H9 (cell line): ENCODE measurements around the gene ABCD1. TPM values are rescaled to one million over a fixed set of nuclear protein-coding genes. Genes with fewer than 3 reads are reported as not detected.
A peak's percentile ranks its signal among the peaks of the same experiment; 100 is the strongest.

Experiments used
- DNase-seq: peaks from one replicate; pipeline ENCODE4 v3.0.0-alpha.2; 2017
- H2AFZ ChIP-seq: one replicate; pipeline ENCODE4 v1.6.1; 2013; ENCODE audit warnings: mild to moderate bottlenecking, low read length, control low read depth, moderate library complexity
- H2AK5ac ChIP-seq: 2 replicates; pipeline ENCODE4 v1.6.1; 2013; ENCODE audit warnings: low read length, control low read depth, mixed read lengths; ENCODE audit not compliant: insufficient read length
- H2BK120ac ChIP-seq: one replicate; pipeline ENCODE4 v1.6.1; 2013; ENCODE audit warnings: low read depth, mild to moderate bottlenecking, low read length, control low read depth, inconsistent platforms; ENCODE audit not compliant: poor library complexity, severe bottlenecking
- H2BK12ac ChIP-seq: 2 replicates; pipeline ENCODE4 v1.6.1; 2013; ENCODE audit warnings: low read length, control low read depth, mixed read lengths, low read depth; ENCODE audit not compliant: insufficient read length
- H2BK15ac ChIP-seq: 2 replicates; pipeline ENCODE4 v1.6.1; 2013; ENCODE audit warnings: low read depth, low read length, control low read depth
- H2BK20ac ChIP-seq: one replicate; pipeline ENCODE4 v1.6.1; 2013; ENCODE audit warnings: low read depth, mild to moderate bottlenecking, low read length, control low read depth, inconsistent platforms; ENCODE audit not compliant: poor library complexity, severe bottlenecking
- H2BK5ac ChIP-seq: 2 replicates; pipeline ENCODE4 v1.6.1; 2013; ENCODE audit warnings: low read length, control low read depth, mixed read lengths; ENCODE audit not compliant: insufficient read length
- H3K14ac ChIP-seq: 2 replicates; pipeline ENCODE4 v1.6.1; 2013; ENCODE audit warnings: low read length, control low read depth; ENCODE audit not compliant: insufficient read depth
- H3K18ac ChIP-seq: 2 replicates; pipeline ENCODE4 v1.6.1; 2013; ENCODE audit warnings: low read depth, mild to moderate bottlenecking, mixed read lengths, low read length, control low read depth; ENCODE audit not compliant: insufficient read length
- H3K23ac ChIP-seq: 2 replicates; pipeline ENCODE4 v1.6.1; 2013; ENCODE audit warnings: low read length, control low read depth, mixed read lengths, low read depth; ENCODE audit not compliant: insufficient read length
- H3K23me2 ChIP-seq: 2 replicates; pipeline ENCODE4 v1.6.1; 2013; ENCODE audit warnings: low read depth, mild to moderate bottlenecking, mixed read lengths, low read length, control low read depth; ENCODE audit not compliant: insufficient read length, poor library complexity, severe bottlenecking
- H3K27ac ChIP-seq: 2 replicates; pipeline ENCODE4 v1.5.1; 2013; ENCODE audit warnings: low read length, control low read depth, mixed read lengths, low read depth; ENCODE audit not compliant: insufficient read length
- H3K27me3 ChIP-seq: 2 replicates; pipeline ENCODE4 v1.6.1; 2013; ENCODE audit warnings: low read length, control low read depth, inconsistent platforms; ENCODE audit not compliant: insufficient read depth
- H3K4ac ChIP-seq: 2 replicates; pipeline ENCODE4 v1.6.1; 2013; ENCODE audit warnings: low read depth, mild to moderate bottlenecking, control low read depth, inconsistent platforms, low read length, moderate library complexity
- H3K4me1 ChIP-seq: 2 replicates; pipeline ENCODE4 v1.6.1; 2013; ENCODE audit warnings: low read length, control low read depth, inconsistent platforms; ENCODE audit not compliant: insufficient read depth
- H3K4me2 ChIP-seq: 2 replicates; pipeline ENCODE4 v1.6.1; 2013; ENCODE audit warnings: low read length, control low read depth, mixed read lengths; ENCODE audit not compliant: insufficient read length, insufficient read depth
- H3K56ac ChIP-seq: 2 replicates; pipeline ENCODE4 v1.6.1; 2013; ENCODE audit warnings: low read depth, mild to moderate bottlenecking, mixed read lengths, low read length, control low read depth; ENCODE audit not compliant: insufficient read length
- H3K79me1 ChIP-seq: 2 replicates; pipeline ENCODE4 v1.6.1; 2013; ENCODE audit warnings: low read depth, mild to moderate bottlenecking, moderate library complexity, low read length, control low read depth, inconsistent platforms; ENCODE audit not compliant: insufficient read depth, poor library complexity, severe bottlenecking
- H3K79me2 ChIP-seq: 2 replicates; pipeline ENCODE4 v1.6.1; 2013; ENCODE audit warnings: low read length, control low read depth, inconsistent platforms; ENCODE audit not compliant: insufficient read depth
- H3K9ac ChIP-seq: 2 replicates; pipeline ENCODE4 v1.6.1; 2013; ENCODE audit warnings: low read length, control low read depth, mixed read lengths; ENCODE audit not compliant: insufficient read length; ENCODE audit errors: extremely low read depth
- H3K9me3 ChIP-seq: one replicate; pipeline ENCODE4 v1.6.1; 2013; ENCODE audit warnings: low read depth, low read length, inconsistent platforms; ENCODE audit not compliant: control insufficient read depth
- H3T11ph ChIP-seq: one replicate; pipeline ENCODE4 v1.6.1; 2013; ENCODE audit warnings: mild to moderate bottlenecking, low read length, control low read depth, inconsistent platforms
- H4K20me1 ChIP-seq: one replicate; pipeline ENCODE4 v1.6.1; 2013; ENCODE audit not compliant: control insufficient read depth, insufficient read length, insufficient read depth
- H4K5ac ChIP-seq: 2 replicates; pipeline ENCODE4 v1.6.1; 2013; ENCODE audit warnings: low read depth, mild to moderate bottlenecking, mixed read lengths, low read length, control low read depth; ENCODE audit not compliant: insufficient read length
- H4K8ac ChIP-seq: replicated peaks from 2 replicates; pipeline ENCODE4 v1.6.1; 2013; ENCODE audit warnings: low read length, control low read depth, mixed read lengths, low read depth; ENCODE audit not compliant: insufficient read length
- H4K91ac ChIP-seq: 2 replicates; pipeline ENCODE4 v1.6.1; 2013; ENCODE audit warnings: low read depth, mild to moderate bottlenecking, moderate library complexity, mixed read lengths, low read length, control low read depth; ENCODE audit not compliant: insufficient read length
- H3K27ac Mint-ChIP-seq, 3 experiments: 2 replicates in 2 of 3; 3 replicates in 1 of 3; pipeline ENCODE4 v1.8.0; 2020 to 2021; ENCODE audit warnings: mixed read lengths in 3 of 3, mild to moderate bottlenecking in 1 of 3, moderate library complexity in 1 of 3
- H3K27me3 Mint-ChIP-seq: 2 replicates; pipeline ENCODE4 v1.8.0; 2021; ENCODE audit warnings: low read depth, mild to moderate bottlenecking, moderate library complexity, mixed read lengths
- H3K36me3 Mint-ChIP-seq, 3 experiments: 2 replicates in 2 of 3; 3 replicates in 1 of 3; pipeline ENCODE4 v1.8.0; 2020 to 2021; ENCODE audit warnings: low read depth in 3 of 3, mixed read lengths in 3 of 3; ENCODE audit not compliant: insufficient read depth in 1 of 3
- H3K4me1 Mint-ChIP-seq, 2 experiments: 2 replicates each; pipeline ENCODE4 v1.8.0; 2020; ENCODE audit warnings: mixed read lengths in 2 of 2
- H3K4me3 Mint-ChIP-seq, 2 experiments: 2 replicates in 1 of 2; 3 replicates in 1 of 2; pipeline ENCODE4 v1.8.0; 2020 to 2021; ENCODE audit warnings: mild to moderate bottlenecking in 2 of 2, mixed read lengths in 2 of 2, moderate library complexity in 1 of 2
- H3K9me3 Mint-ChIP-seq, 2 experiments: 2 replicates in 1 of 2; 3 replicates in 1 of 2; pipeline ENCODE4 v1.8.0; 2020; ENCODE audit warnings: mild to moderate bottlenecking in 2 of 2, mixed read lengths in 2 of 2, moderate library complexity in 1 of 2
- CTCF ChIP-seq: fragments of 200-600 bp; sonication (generic); conservative IDR thresholded peaks from 3 replicates; pipeline ENCODE4 v1.8.0; 2021; ENCODE audit warnings: antibody characterized with exemption, mild to moderate bottlenecking
- WGBS: extraction: QIAGEN DNeasy Blood & Tissue Kit; methylation state at CpG from one replicate; pipeline ENCODE4 v1.1.7; 2013; ENCODE audit warnings: missing lambda C conversion rate, low lambda C conversion rate, mixed read lengths; ENCODE audit not compliant: insufficient read length; ENCODE audit errors: extremely low coverage; 5-methylcytosine and 5-hydroxymethylcytosine counted together
- total RNA-seq: library from RNA; stranded (reverse); gene quantifications from 2 replicates; pipeline ENCODE4 v1.2.1, GENCODE V29; 2021

The ABCD1 gene
- total RNA-seq, 1 experiment from 2014 or later = 11.1 TPM

GRCh38 chrX:153767674-153768055 is 43.0 kb downstream of the ABCD1 start:
- Histone ChIP-seq H3K79me2 (no peaks in the 10 kb centered on the region), H2BK5ac (no peak overlapping the region), H3K56ac (no peak overlapping the region), H3T11ph (no peak overlapping the region), H4K91ac (no peak overlapping the region), H3K18ac (no peak overlapping the region), H3K23me2 (no peaks in the 10 kb centered on the region), H3K4me1 (no peaks in the 10 kb centered on the region), H2BK120ac (no peak overlapping the region), H3K4ac (no peak overlapping the region), H3K14ac (no peak overlapping the region), H3K9me3 (no peaks in the 10 kb centered on the region), H3K79me1 (no peaks in the 10 kb centered on the region), H2BK12ac (no peak overlapping the region), H2AK5ac (no peak overlapping the region), H3K23ac (no peak overlapping the region), H4K20me1 (no peaks in the 10 kb centered on the region), H3K4me2 (no peak overlapping the region), H3K27me3 (no peaks in the 10 kb centered on the region), H3K9ac (no peak overlapping the region), H2BK20ac (no peak overlapping the region), H4K5ac (no peak overlapping the region), H2BK15ac (no peak overlapping the region), H4K8ac (no peak overlapping the region), H2AFZ (no peak overlapping the region), H3K27ac (no peak overlapping the region)
- Mint-ChIP-seq H3K27me3 (peaks cover 10% of the 10 kb centered on the region), H3K36me3 (peaks cover 0 to 3% (median 0%) of the 10 kb centered on the region in 3 experiments; a peak in 3 of 7 replicates), H3K9me3 (peaks cover 34 to 69% of the 10 kb centered on the region in 2 experiments), H3K4me3 (no peak overlapping the region), H3K4me1 (peaks cover 4 to 6% of the 10 kb centered on the region in 2 experiments; a peak in 3 of 4 replicates), H3K27ac (no peak overlapping the region)
- DNase-seq = peak; percentile 27
- no CpG with 5 or more reads among the region's 20 CpGs for WGBS
- no peak for TF ChIP-seq CTCF
